Measurements from ENCODE around the gene CAMK2A. TPM values are rescaled to one million over a fixed set of nuclear protein-coding genes. Genes with fewer than 3 reads are reported as not detected.

The CAMK2A gene
- polyA plus RNA-seq, 1 experiment, result 0.37 TPM

- DNase-seq (ENCODE audit: low read depth, low spot score), result no peak
- ChIA-PET CTCF (no interaction called here), POLR2A (no interaction called here)
- no peak for TF ChIP-seq CTCF (IDR thresholded peaks at IDR 0.05; ENCODE audit: low read depth, low read length)
- H3K27me3 ChIP-seq (ENCODE audit: control insufficient read depth, insufficient read depth, low read length), result peaks cover 44% of the 10 kb centered on the region
- no peak overlapping the region for H3K4me3 ChIP-seq (ENCODE audit: low read depth, low read length)
- H3K9me3 ChIP-seq (ENCODE audit: control insufficient read depth, insufficient read depth, low read length), result peaks cover 4% of the 10 kb centered on the region; the same call in 1 of the 2 replicates
- H3K27ac ChIP-seq (ENCODE audit: low read depth, low read length), result no peak overlapping the region
Measured at GRCh38 chr5:150196986-150197385, 92.6 kb downstream of the CAMK2A start.

GRCh38 chr5:150196514-150196913, 93.1 kb downstream of the CAMK2A start:
- POLR2A ChIA-PET, result no interaction called here
- CTCF ChIA-PET, result no interaction called here
- H3K27me3 ChIP-seq (ENCODE audit: control insufficient read depth, insufficient read depth, low read length), result peaks cover 47% of the 10 kb centered on the region
- DNase-seq (ENCODE audit: low read depth, low spot score), result no peak
- TF ChIP-seq CTCF (IDR thresholded peaks at IDR 0.05; ENCODE audit: low read depth, low read length), result no peak
- H3K27ac ChIP-seq (ENCODE audit: low read depth, low read length), result no peak overlapping the region
- H3K4me3 ChIP-seq (ENCODE audit: low read depth, low read length), result no peak overlapping the region
- peaks cover 4% of the 10 kb centered on the region; the same call in 1 of the 2 replicates for H3K9me3 ChIP-seq (ENCODE audit: control insufficient read depth, insufficient read depth, low read length)

- no peak for TF ChIP-seq CTCF (IDR thresholded peaks at IDR 0.05; ENCODE audit: low read depth, low read length)
- POLR2A ChIA-PET, result interaction anchor here (1.3 kb wide), 1 partner anchor 19 kb away, joined by 4 read pairs; no protein-coding TSS in a partner anchor
- peaks cover 4% of the 10 kb centered on the region; the same call in 1 of the 2 replicates for H3K9me3 ChIP-seq (ENCODE audit: control insufficient read depth, insufficient read depth, low read length)
- H3K27me3 ChIP-seq (ENCODE audit: control insufficient read depth, insufficient read depth, low read length), result peaks cover 50% of the 10 kb centered on the region
- H3K4me3 ChIP-seq (ENCODE audit: low read depth, low read length), result no peak overlapping the region
- CTCF ChIA-PET, result interaction anchor here (1.2 kb wide), 1 partner anchor 23 kb away, joined by 3 read pairs; no protein-coding TSS in a partner anchor
- no peak overlapping the region for H3K27ac ChIP-seq (ENCODE audit: low read depth, low read length)
- DNase-seq (ENCODE audit: low read depth, low spot score), result no peak
Measured at GRCh38 chr5:150195736-150196485, 93.7 kb downstream of the CAMK2A start.

GRCh38 chr5:150192462-150192861, 97.1 kb downstream of the CAMK2A start:
- CTCF ChIA-PET, result interaction anchor here (2.4 kb wide), 1 partner anchor 17 kb away, joined by 6 read pairs; no protein-coding TSS in a partner anchor
- peaks cover 63% of the 10 kb centered on the region for H3K27me3 ChIP-seq (ENCODE audit: control insufficient read depth, insufficient read depth, low read length)
- H3K27ac ChIP-seq (ENCODE audit: low read depth, low read length), result no peak overlapping the region
- POLR2A ChIA-PET, result no interaction called here
- H3K4me3 ChIP-seq (ENCODE audit: low read depth, low read length), result no peak overlapping the region
- DNase-seq (ENCODE audit: low read depth, low spot score), result no peak
- peaks cover 4% of the 10 kb centered on the region; the same call in 1 of the 2 replicates for H3K9me3 ChIP-seq (ENCODE audit: control insufficient read depth, insufficient read depth, low read length)
- TF ChIP-seq CTCF (IDR thresholded peaks at IDR 0.05; ENCODE audit: low read depth, low read length), result no peak

- POLR2A ChIA-PET, result no interaction called here
- no peak overlapping the region for H3K4me3 ChIP-seq (ENCODE audit: low read depth, low read length)
- H3K27ac ChIP-seq (ENCODE audit: low read depth, low read length), result no peak overlapping the region
- H3K27me3 ChIP-seq (ENCODE audit: control insufficient read depth, insufficient read depth, low read length), result peaks cover 64% of the 10 kb centered on the region
- H3K9me3 ChIP-seq (ENCODE audit: control insufficient read depth, insufficient read depth, low read length), result peaks cover 4% of the 10 kb centered on the region; the same call in 1 of the 2 replicates
- TF ChIP-seq CTCF (IDR thresholded peaks at IDR 0.05; ENCODE audit: low read depth, low read length), result no peak
- CTCF ChIA-PET, result interaction anchor here (0.7 kb wide), 1 partner anchor 160 kb away, joined by 3 read pairs; no protein-coding TSS in a partner anchor
- DNase-seq (ENCODE audit: low read depth, low spot score), result no peak
Measured at GRCh38 chr5:150190987-150191386, 98.6 kb downstream of the CAMK2A start.

Measured in AG04450 (cell line).